ENCODE measurements around the gene SOX1. TPM values are rescaled to one million over a fixed set of nuclear protein-coding genes. Genes with fewer than 3 reads are reported as not detected.

SOX1 gene
- total RNA-seq = 8.3 TPM

GRCh38 chr13:112067116-112067741 is at the start of gene SOX1:
Gene SOX1, plus strand, starts transcription at chr13:112067149. Its CDS starts 510 bp downstream, at chr13:112067659.
- DNase-seq = no peak

GRCh38 chr13:112024577-112024976 is 42.4 kb upstream of the SOX1 start:
- no peak for DNase-seq

- no peak for DNase-seq
Measured at GRCh38 chr13:112027250-112027649, 39.7 kb upstream of the SOX1 start.

GRCh38 chr13:112028481-112028880 is 38.5 kb upstream of the SOX1 start:
- DNase-seq = no peak

GRCh38 chr13:112029143-112029542 is 37.8 kb upstream of the SOX1 start:
- DNase-seq = no peak

- DNase-seq = no peak
Measured at GRCh38 chr13:112032186-112032993, 34.6 kb upstream of the SOX1 start.

GRCh38 chr13:112034231-112034630 is 32.7 kb upstream of the SOX1 start:
- DNase-seq = no peak

GRCh38 chr13:112034846-112035245 is 32.1 kb upstream of the SOX1 start:
- no peak for DNase-seq

GRCh38 chr13:112042496-112042895 is 24.5 kb upstream of the SOX1 start:
- no peak for DNase-seq

- DNase-seq = no peak
Measured at GRCh38 chr13:112052213-112052612, 14.7 kb upstream of the SOX1 start.

GRCh38 chr13:112053167-112053743 is 13.7 kb upstream of the SOX1 start:
- DNase-seq = no peak

- DNase-seq = no peak
Measured at GRCh38 chr13:112053744-112054615, 13.0 kb upstream of the SOX1 start.

GRCh38 chr13:112054616-112055015 is 12.3 kb upstream of the SOX1 start:
- DNase-seq = no peak

GRCh38 chr13:112055036-112055914 is 11.7 kb upstream of the SOX1 start:
- no peak for DNase-seq

- no peak for DNase-seq
Measured at GRCh38 chr13:112055915-112056269, 11.1 kb upstream of the SOX1 start.

- no peak for DNase-seq
Measured at GRCh38 chr13:112056284-112056727, 10.6 kb upstream of the SOX1 start.

GRCh38 chr13:112056739-112057438 is 10.1 kb upstream of the SOX1 start:
- no peak for DNase-seq

GRCh38 chr13:112057439-112057735 is 9.6 kb upstream of the SOX1 start:
- DNase-seq = no peak

- no peak for DNase-seq
Measured at GRCh38 chr13:112057736-112058518, 9.0 kb upstream of the SOX1 start.

- no peak for DNase-seq
Measured at GRCh38 chr13:112058519-112058873, 8.5 kb upstream of the SOX1 start.

Measured in occipital lobe (tissue), 2 donors.